GM12878 (cell line): ENCODE measurements around the gene MOK. TPM values are rescaled to one million over a fixed set of nuclear protein-coding genes. Genes with fewer than 3 reads are reported as not detected.

ENCODE experiments used
- ATAC-seq: fragments of 200-7000 bp; cut with Tn5 transposase; 3 replicates; pipeline ENCODE4 v1.9.1; 2020; ENCODE audit warnings: mild to moderate bottlenecking, moderate library complexity
- BruUV-seq: library from RNA; stranded (reverse); fragments of 400-500 nt; replicated peaks from 2 replicates; lab custom pipeline; 2021; lab: Mats Ljungman, UMichigan
- CTCF ChIA-PET: fragments of 300-600 bp; sonication (Branson Sonifier 250); formaldehyde crosslinking; extraction: SDS; loops from one replicate; lab custom pipeline; 2021; ENCODE audit warnings: inconsistent platforms; lab: Yijun Ruan, JAX
- POLR2A ChIA-PET: fragments of 350-600 bp; formaldehyde crosslinking; extraction: SDS; loops from one replicate; lab custom pipeline; 2021; ENCODE audit warnings: inconsistent platforms; lab: Charles Lee
- RAD21 ChIA-PET: fragments of 300-600 bp; sonication (Branson Sonifier 250); formaldehyde crosslinking; loops from one replicate; lab custom pipeline; 2023; ENCODE audit warnings: antibody characterized with exemption; ENCODE audit not compliant: unreplicated experiment; lab: Charles Lee
- SMC1A ChIA-PET: fragments of 300-600 bp; sonication (Branson Sonifier 250); formaldehyde crosslinking; loops from one replicate; lab custom pipeline; 2023; ENCODE audit not compliant: unreplicated experiment, uncharacterized antibody; lab: Charles Lee
- DNase-seq: peaks from one replicate; pipeline ENCODE4 v3.0.0-alpha.2; 2011; ENCODE audit warnings: low read depth, low spot score
- FAIRE-seq: peaks from 3 replicates; lab custom pipeline; 2011; peaks lifted over from hg19 to GRCh38; lab: Jason Lieb, UNC
- H2AFZ ChIP-seq: 2 replicates; pipeline ENCODE4 v1.6.0; 2011; ENCODE audit warnings: low read depth, low read length, control low read depth; ENCODE audit not compliant: control insufficient read depth
- H3K27ac ChIP-seq: 2 replicates; pipeline ENCODE4 v1.5.1; 2011; ENCODE audit warnings: control low read depth; ENCODE audit not compliant: control insufficient read depth, insufficient read depth
- H3K27me3 ChIP-seq, 2 experiments: replicated peaks in 1 of 2; 2 replicates each; pipeline versions ENCODE4 v1.6.0 to v1.6.1; 2011; ENCODE audit warnings: low read length in 1 of 2; ENCODE audit not compliant: control insufficient read depth in 2 of 2, insufficient read depth in 2 of 2
- H3K36me3 ChIP-seq, 2 experiments: 2 replicates each; pipeline ENCODE4 v1.5.1; 2011; ENCODE audit warnings: low read length in 1 of 2; ENCODE audit not compliant: control insufficient read depth in 2 of 2, insufficient read depth in 2 of 2
- H3K4me1 ChIP-seq: 2 replicates; pipeline ENCODE4 v1.6.1; 2011; ENCODE audit warnings: mild to moderate bottlenecking, low read length, moderate library complexity, mixed read lengths; ENCODE audit not compliant: control insufficient read depth, insufficient read depth
- H3K4me2 ChIP-seq: 2 replicates; pipeline ENCODE4 v1.6.0; 2011; ENCODE audit warnings: control low read depth; ENCODE audit not compliant: control insufficient read depth, insufficient read depth
- H3K4me3 ChIP-seq: fragments of 200-600 bp; sonication (generic); 2 replicates; pipeline ENCODE4 v1.5.1; 2016
- H3K79me2 ChIP-seq: 2 replicates; pipeline ENCODE4 v1.6.0; 2011; ENCODE audit warnings: low read length; ENCODE audit not compliant: control insufficient read depth, insufficient read depth
- H3K9ac ChIP-seq: 2 replicates; pipeline ENCODE4 v1.8.0; 2011; ENCODE audit warnings: low read length, control low read depth, mixed read lengths; ENCODE audit not compliant: control insufficient read depth, insufficient read depth
- H3K9me3 ChIP-seq: replicated peaks from 3 replicates; pipeline ENCODE4 v1.5.1; 2011; ENCODE audit warnings: mild to moderate bottlenecking, low read length; ENCODE audit not compliant: control insufficient read depth, insufficient read depth
- H4K20me1 ChIP-seq: 2 replicates; pipeline ENCODE4 v1.6.0; 2011; ENCODE audit not compliant: control insufficient read depth, insufficient read depth
- BRCA1 ChIP-seq: IDR thresholded peaks from 2 replicates; pipeline ENCODE4 v1.6.1; 2011; ENCODE audit warnings: low read depth, low read length, improper control_type of control experiment
- CEBPB ChIP-seq, 2 experiments: fragments of 150-350 bp in 1 of 2; IDR thresholded peaks; 2 replicates each; pipeline ENCODE4 v1.6.1; 2012 to 2014; ENCODE audit warnings: low read depth in 2 of 2, low read length in 2 of 2, borderline replicate concordance in 1 of 2, inconsistent platforms in 1 of 2
- CHD2 ChIP-seq: IDR thresholded peaks from 2 replicates; pipeline ENCODE4 v1.6.1; 2011; ENCODE audit warnings: low read depth, low read length, improper control_type of control experiment, borderline replicate concordance
- CUX1 ChIP-seq: IDR thresholded peaks from 2 replicates; pipeline ENCODE4 v1.6.1; 2012; ENCODE audit warnings: improper control_type of control experiment, low read depth, low read length; ENCODE audit not compliant: insufficient replicate concordance
- IKZF2 ChIP-seq, 2 experiments: fragments of 450-650 bp; IDR thresholded peaks; 2 replicates each; pipeline ENCODE4 v1.6.1; 2017; ENCODE audit warnings: mild to moderate bottlenecking in 2 of 2, moderate library complexity in 2 of 2
- JUND ChIP-seq: IDR thresholded peaks from 2 replicates; pipeline ENCODE4 v1.6.1; 2012; ENCODE audit warnings: low read depth, mild to moderate bottlenecking, low read length, improper control_type of control experiment, moderate library complexity
- LARP7 ChIP-seq: fragments of 450-650 bp; IDR thresholded peaks from 2 replicates; pipeline ENCODE4 v1.6.1; 2017; ENCODE audit warnings: mild to moderate bottlenecking
- NR2C1 ChIP-seq: fragments of 450-650 bp; IDR thresholded peaks from 2 replicates; pipeline ENCODE4 v1.6.1; 2017; ENCODE audit warnings: antibody characterized with exemption, mild to moderate bottlenecking, moderate library complexity
- REST ChIP-seq: IDR thresholded peaks from 2 replicates; pipeline ENCODE4 v1.6.1; 2012; ENCODE audit warnings: mild to moderate bottlenecking, low read depth, low read length
- RFX5 ChIP-seq: IDR thresholded peaks from 2 replicates; pipeline ENCODE4 v1.6.1; 2011; ENCODE audit warnings: low read depth, low read length, improper control_type of control experiment
- SMAD5 ChIP-seq: IDR thresholded peaks from 2 replicates; pipeline ENCODE4 v1.6.1; 2016; ENCODE audit warnings: antibody characterized with exemption, low read depth
- SMC3 ChIP-seq: IDR thresholded peaks from 2 replicates; pipeline ENCODE4 v1.6.1; 2011; ENCODE audit warnings: low read length, improper control_type of control experiment, borderline replicate concordance
- TAF1 ChIP-seq: IDR thresholded peaks from 2 replicates; pipeline ENCODE4 v1.6.1; 2011; ENCODE audit warnings: mild to moderate bottlenecking, low read depth, low read length, borderline replicate concordance
- TBL1XR1 ChIP-seq: IDR thresholded peaks from 2 replicates; pipeline ENCODE4 v1.6.1; 2012; ENCODE audit warnings: low read depth, low read length, improper control_type of control experiment
- TCF12 ChIP-seq: IDR thresholded peaks from 2 replicates; pipeline ENCODE4 v1.6.1; 2011; ENCODE audit warnings: low read depth, mild to moderate bottlenecking, low read length
- YY1 ChIP-seq: IDR thresholded peaks from 2 replicates; pipeline ENCODE4 v1.6.1; 2011; ENCODE audit warnings: low read depth, mild to moderate bottlenecking, low read length
- WGBS: methylation state at CpG from one replicate; pipeline ENCODE4 v1.1.6; 2016; ENCODE audit warnings: low lambda C conversion rate; ENCODE audit not compliant: insufficient replicate concordance, insufficient coverage; ENCODE audit errors: missing lambda C conversion rate; 5-methylcytosine and 5-hydroxymethylcytosine counted together
- in situ Hi-C: fragments of 300-500 bp; cut with MboI; formaldehyde crosslinking; loops from 9 replicates; pipeline ENCODE4 v1.14.3; 2018; ENCODE audit warnings: mixed read lengths
- intact Hi-C: fragments of 100-400 bp; cut with micrococcal nuclease; formaldehyde crosslinking; loops from one replicate; pipeline ENCODE4 v1.14.2; 2022; ENCODE audit not compliant: unreplicated experiment
- polyA plus RNA-seq, 11 experiments: library from polyadenylated mRNA; depleted of rRNA in 4 of 11; unstranded in 6 of 11; stranded (reverse) in 5 of 11; fragments of >200 nt; fragmentation: Nextera tagmentation in 4 of 11; fragmentation: Illumina TruSeq in 1 of 11; extraction: Ambion mirVana in 4 of 11; extraction: Trizol in 1 of 11; gene quantifications; 1 replicate in 1 of 11; 2 replicates in 10 of 11; pipeline versions ENCODE4 v1.2.1 to v1.2.3, GENCODE V29; 2011 to 2016; ENCODE audit warnings: inconsistent platforms in 2 of 11, missing spikeins in 2 of 11, low read depth in 1 of 11
- total RNA-seq, 4 experiments: library from RNA; depleted of rRNA in 3 of 4; stranded (reverse); fragments of >200 nt in 3 of 4; fragmentation: Illumina TruSeq in 1 of 4; extraction: Trizol in 1 of 4; gene quantifications; 2 replicates each; pipeline versions ENCODE4 v1.2.1 to v1.2.3, GENCODE V29; 2013 to 2021

MOK gene
- total and polyA plus RNA-seq, 10 of the 15 experiments (the other 5 are each of a cell fraction or from before 2014, with no cell fraction given): 0.10 to 3.0 (median 1.4) TPM

- TF ChIP-seq CHD2: no peak
- TF ChIP-seq TAF1: no peak
- TF ChIP-seq IKZF2 (IDR thresholded peaks at IDR 0.05): no peak
Observed at GRCh38 chr14:102219316-102219715, 85.6 kb downstream of the MOK start (continued).

- H4K20me1 ChIP-seq: no peaks in the 10 kb centered on the region
- no peak overlapping the region for H3K4me2 ChIP-seq
- H3K9ac ChIP-seq: no peak overlapping the region
- DNase-seq (no peak), FAIRE-seq (no peak), ATAC-seq (no peak)
- ChIA-PET POLR2A (no interaction called here), RAD21 (no interaction called here), SMC1A (interaction anchor here (1.1 kb wide), 1 partner anchor 37 kb away, joined by 3 read pairs; no protein-coding TSS in a partner anchor), CTCF (no interaction called here)
- no peak overlapping the region for H3K27ac ChIP-seq
- BruUV-seq: no TSS peak
- H3K9me3 ChIP-seq: no peaks in the 10 kb centered on the region
- H3K27me3 ChIP-seq: no peaks in the 10 kb centered on the region
- peaks cover 10% of the 10 kb centered on the region for H3K4me1 ChIP-seq
- no peak overlapping the region for H3K4me3 ChIP-seq
- H2AFZ ChIP-seq: no peak overlapping the region
- no peaks in the 10 kb centered on the region; a peak in 3 of 4 replicates for H3K36me3 ChIP-seq
- intact Hi-C loops (no loop called here), in situ Hi-C loops (no loop called here)
- no peaks in the 10 kb centered on the region for H3K79me2 ChIP-seq
- 94% methylated on average over 16 of the region's 16 CpGs for WGBS
- TF ChIP-seq LARP7: no peak
- TF ChIP-seq REST: no peak
- no peak for TF ChIP-seq CUX1
- TF ChIP-seq YY1: no peak
- TF ChIP-seq SMAD5: no peak
- TF ChIP-seq TCF12: no peak
- TF ChIP-seq JUND: no peak
- no peak for TF ChIP-seq RFX5
- no peak for TF ChIP-seq CEBPB (IDR thresholded peaks at IDR 0.05; ENCODE audit: borderline replicate concordance in 1 of 2, low read depth in 2 of 2, low read length in 2 of 2)
- no peak for TF ChIP-seq TBL1XR1
- TF ChIP-seq BRCA1: no peak
- no peak for TF ChIP-seq SMC3
- no peak for TF ChIP-seq NR2C1
Observed at GRCh38 chr14:102218688-102219087, 86.3 kb downstream of the MOK start.
